K562 (cell line): ENCODE data around the gene EXOSC9. TPM values are rescaled to one million over a fixed set of nuclear protein-coding genes. Genes with fewer than 3 reads are reported as not detected.

Experiments used
- ATAC-seq: fragments of 200-7000 bp; cut with Tn5 transposase; 3 replicates; pipeline ENCODE4 v1.9.1; 2020; ENCODE audit warnings: moderate library complexity
- BruUV-seq: library from RNA; stranded (reverse); fragments of 400-500 nt; replicated peaks from 2 replicates; lab custom pipeline; 2021; lab: Mats Ljungman, UMichigan
- CTCF ChIA-PET: fragments of 300-600 bp; formaldehyde crosslinking; extraction: SDS; loops from one replicate; lab custom pipeline; 2021; ENCODE audit warnings: low intra/inter-chr PET ratio; lab: Yijun Ruan, JAX
- POLR2A ChIA-PET: fragments of 300-600, 350-650 bp; sonication (Branson Sonifier 250); formaldehyde crosslinking; extraction: SDS; loops from one replicate; lab custom pipeline; 2021; ENCODE audit warnings: antibody characterized with exemption, inconsistent platforms; lab: Yijun Ruan, JAX
- DNase-seq, 4 experiments: peaks; one replicate each; pipeline versions ENCODE4 v3.0.0 to v3.0.0-alpha.2; 2011 to 2018; ENCODE audit warnings: low spot score in 3 of 4, mixed read lengths in 3 of 4; ENCODE audit errors: extremely low read depth in 1 of 4
- FAIRE-seq: peaks from 2 replicates; lab custom pipeline; 2011; peaks lifted over from hg19 to GRCh38; lab: Jason Lieb, UNC
- H2AFZ ChIP-seq: 2 replicates; pipeline ENCODE4 v1.6.0; 2011; ENCODE audit warnings: low read depth, low read length, control low read depth, inconsistent platforms
- H3K27ac ChIP-seq: fragments of 200-600 bp; 3 replicates; pipeline ENCODE4 v1.8.0; 2011; ENCODE audit warnings: low read depth, mild to moderate bottlenecking, control low read depth, inconsistent platforms, low read length, moderate library complexity, mixed read lengths; ENCODE audit errors: extremely low read depth
- H3K27me3 ChIP-seq, 2 experiments: fragments of 300-600 bp in 1 of 2; 2 replicates in 1 of 2; 3 replicates in 1 of 2; pipeline versions ENCODE4 v1.6.0 to v1.8.0; 2011; ENCODE audit warnings: inconsistent platforms in 2 of 2, low read length in 2 of 2, mild to moderate bottlenecking in 1 of 2, mixed read lengths in 1 of 2, moderate library complexity in 1 of 2; ENCODE audit not compliant: control insufficient read depth in 2 of 2, insufficient read depth in 2 of 2
- H3K36me3 ChIP-seq: fragments of 300-600 bp; 3 replicates; pipeline ENCODE4 v1.8.0; 2011; ENCODE audit warnings: mild to moderate bottlenecking, low read length, inconsistent platforms; ENCODE audit not compliant: control insufficient read depth, insufficient read depth
- H3K4me1 ChIP-seq, 2 experiments: fragments of 200-600 bp in 1 of 2; replicated peaks in 1 of 2; 2 replicates in 1 of 2; 3 replicates in 1 of 2; pipeline versions ENCODE4 v1.5.1 to v1.8.0; 2011; ENCODE audit warnings: inconsistent platforms in 2 of 2, low read length in 2 of 2, mild to moderate bottlenecking in 1 of 2, mixed read lengths in 1 of 2, moderate library complexity in 1 of 2; ENCODE audit not compliant: control insufficient read depth in 2 of 2, insufficient read depth in 2 of 2
- H3K4me2 ChIP-seq: 2 replicates; pipeline ENCODE4 v1.6.1; 2011; ENCODE audit warnings: low read length, control low read depth, inconsistent platforms, mixed read lengths; ENCODE audit not compliant: insufficient read depth
- H3K4me3 ChIP-seq: fragments of 200-600 bp; sonication (generic), shearing (Covaris generic); 2 replicates; pipeline ENCODE4 v1.5.1; 2016; ENCODE audit warnings: control low read depth, inconsistent platforms
- H3K79me2 ChIP-seq: fragments of 200-600 bp; 3 replicates; pipeline ENCODE4 v1.8.0; 2011; ENCODE audit warnings: low read length, inconsistent platforms; ENCODE audit not compliant: control insufficient read depth, insufficient read depth
- H3K9ac ChIP-seq, 2 experiments: 2 replicates each; pipeline versions ENCODE4 v1.6.0 to v1.6.1; 2011; ENCODE audit warnings: low read depth in 2 of 2, low read length in 2 of 2, control low read depth in 1 of 2, inconsistent platforms in 1 of 2, mild to moderate bottlenecking in 1 of 2, mixed read lengths in 1 of 2; ENCODE audit not compliant: insufficient read depth in 1 of 2
- H3K9me1 ChIP-seq: one replicate; pipeline ENCODE4 v1.6.0; 2011; ENCODE audit warnings: inconsistent platforms, mild to moderate bottlenecking, low read length, moderate library complexity; ENCODE audit not compliant: control insufficient read depth, insufficient read depth
- H3K9me3 ChIP-seq: replicated peaks from 2 replicates; pipeline ENCODE4 v1.5.1; 2011; ENCODE audit warnings: low read depth, low read length, inconsistent platforms; ENCODE audit not compliant: control insufficient read depth, insufficient read depth
- H4K20me1 ChIP-seq: replicated peaks from 2 replicates; pipeline ENCODE4 v1.6.1; 2011; ENCODE audit warnings: low read length, inconsistent platforms, mixed read lengths; ENCODE audit not compliant: control insufficient read depth, insufficient read depth
- MXI1 ChIP-seq: IDR thresholded peaks from 2 replicates; pipeline ENCODE4 v1.6.1; 2011; ENCODE audit warnings: low read depth, mild to moderate bottlenecking, improper control_type of control experiment, low read length
- NFRKB ChIP-seq: fragments of 450-650 bp; IDR thresholded peaks from 2 replicates; pipeline ENCODE4 v1.6.1; 2016; ENCODE audit warnings: low read depth
- ZNF395 ChIP-seq: fragments of 200-800 bp; sonication (Bioruptor generic); IDR thresholded peaks from 2 replicates; pipeline ENCODE4 v1.6.1; 2017; ENCODE audit warnings: missing genetic modification characterization, missing compliant biosample characterization
- ZNF609 ChIP-seq: sonication (generic); formaldehyde crosslinking; IDR thresholded peaks from 2 replicates; pipeline ENCODE4 v1.8.1; 2023; ENCODE audit warnings: missing genetic modification reagents, mild to moderate bottlenecking, borderline replicate concordance
- WGBS: fragments of 100-300 bp; shearing (Covaris generic); methylation state at CpG from one replicate; pipeline ENCODE4 v1.1.6; 2016; ENCODE audit warnings: low coverage, mixed read lengths; ENCODE audit not compliant: insufficient coverage; ENCODE audit errors: missing lambda C conversion rate; 5-methylcytosine and 5-hydroxymethylcytosine counted together
- in situ Hi-C: fragments of 300-500 bp; cut with MboI; formaldehyde crosslinking; loops from 4 replicates; pipeline ENCODE4 v1.15.0; 2018; ENCODE audit warnings: inconsistent platforms, mixed read lengths
- intact Hi-C: fragments of 100-400 bp; cut with micrococcal nuclease; formaldehyde crosslinking; loops from 2 replicates; pipeline ENCODE4 v1.14.2; 2022
- polyA plus RNA-seq, 8 experiments: library from polyadenylated mRNA; depleted of rRNA in 4 of 8; stranded (reverse) in 5 of 8; unstranded in 3 of 8; fragments of >200 nt; fragmentation: Nextera tagmentation in 2 of 8; fragmentation: Illumina TruSeq in 1 of 8; extraction: Ambion mirVana in 2 of 8; extraction: Trizol in 1 of 8; gene quantifications; 2 replicates each; pipeline versions ENCODE4 v1.2.1 to v1.2.3, GENCODE V29; 2011 to 2014; ENCODE audit warnings: inconsistent platforms in 1 of 8, missing spikeins in 1 of 8
- total RNA-seq, 7 experiments: library from RNA; depleted of rRNA in 6 of 7; stranded (reverse); fragments of >200 nt in 6 of 7; fragmentation: Illumina TruSeq in 2 of 7; extraction: Trizol in 2 of 7; gene quantifications; 2 replicates each; pipeline versions ENCODE4 v1.2.1 to v1.2.3, GENCODE V29; 2011 to 2021; ENCODE audit warnings: low replicate concordance in 1 of 7

EXOSC9 gene
- total and polyA plus RNA-seq, 9 of the 15 experiments (the other 6 are each of a cell fraction or from before 2014, with no cell fraction given): 64.7 to 166 (median 115) TPM

- no peak for TF ChIP-seq ZNF609 (CRISPR knock-in tag)
- TF ChIP-seq, all 486 proteins: peak for 3
Observed at GRCh38 chr4:121799208-121799823, 1.8 kb upstream of the EXOSC9 start (continued).

- peak overlapping the region in 1 of 2 experiments; percentile 98; a peak in 2 of 4 replicates for H3K9ac ChIP-seq
- no peaks in the 10 kb centered on the region for H3K9me1 ChIP-seq
- peaks cover 34% of the 10 kb centered on the region for H3K36me3 ChIP-seq
- no peak for TF ChIP-seq MXI1
- TF ChIP-seq ZNF395 (CRISPR knock-in tag): 0 out of 2 replicates have a peak, but pooled peaks have one; percentile 5
- TF ChIP-seq NFRKB: peak; percentile 19; the same call in 1 of the 2 replicates
- H3K4me1 ChIP-seq: peaks cover 5 to 13% of the 10 kb centered on the region in 2 experiments; a peak in 2 of 5 replicates
- peak overlapping the region; percentile 94 for H3K4me2 ChIP-seq
- intact Hi-C loops (loop anchor here (2.0 kb wide), 1 partner anchor 23 kb away; the partner anchor contains the start of gene CCNA2), in situ Hi-C loops (no loop called here)
- POLR2A ChIA-PET: interaction anchor here (1.1 to 1.9 kb wide), 4 partner anchors 9 to 104 kb away, joined by 3 to 7 read pairs (median 4); partner anchors contain the start of genes ANXA5 and CCNA2
- H3K79me2 ChIP-seq: peaks cover 33% of the 10 kb centered on the region
- no peaks in the 10 kb centered on the region for H3K27me3 ChIP-seq
- no TSS peak for BruUV-seq
- CTCF ChIA-PET: no interaction called here
- FAIRE-seq: peak; percentile 44
- H2AFZ ChIP-seq: peak overlapping the region; percentile 99
- peak; percentile 7 for ATAC-seq
- WGBS: 53% methylated on average over 3 of the region's 3 CpGs
- peak overlapping the region; percentile 97 for H3K27ac ChIP-seq
- no peaks in the 10 kb centered on the region for H3K9me3 ChIP-seq
- no peak for DNase-seq
- H3K4me3 ChIP-seq: peak overlapping the region; percentile 94
- no peaks in the 10 kb centered on the region for H4K20me1 ChIP-seq
Observed at GRCh38 chr4:121799867-121800501, 1.1 kb upstream of the EXOSC9 start.
